ENCODE data around the gene MPHOSPH9. TPM values are rescaled to one million over a fixed set of nuclear protein-coding genes. Genes with fewer than 3 reads are reported as not detected.

Gene MPHOSPH9
- total and polyA plus RNA-seq, 8 donors, result 3.3 to 13.4 (median 6.8) TPM

DNA sequence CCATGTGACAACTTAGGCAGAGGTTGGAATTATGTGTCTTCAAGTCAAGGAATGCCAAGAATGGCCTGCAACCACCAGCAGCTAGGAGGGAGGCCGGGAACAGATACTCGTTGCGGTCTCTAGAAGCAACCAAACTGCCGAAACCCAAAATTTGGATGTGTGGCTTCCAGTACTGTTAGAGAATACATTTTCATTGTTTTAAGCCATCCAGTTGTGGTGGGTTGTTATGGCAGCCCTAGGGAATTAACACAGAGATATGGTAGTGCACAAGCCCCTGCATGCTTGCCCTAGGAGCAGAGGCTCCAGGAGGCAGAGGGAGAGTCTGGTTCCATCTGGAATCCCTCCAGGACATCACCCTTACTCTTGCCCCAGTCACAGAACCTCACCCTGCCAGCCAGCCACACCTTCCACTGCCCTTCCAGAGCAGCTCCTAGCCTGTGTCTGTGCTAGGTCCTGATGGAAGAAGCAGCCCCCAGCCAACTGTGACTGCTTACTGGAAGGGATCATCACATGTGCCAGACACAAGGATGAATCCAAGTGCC lies 101.6 kb downstream of the MPHOSPH9 start:
- Histone ChIP-seq H3K9me3 (no peaks in the 10 kb centered on the region), H3K36me3 (no peaks in the 10 kb centered on the region), H3K4me3 (no peak overlapping the region), H3K4me1 (no peaks in the 10 kb centered on the region), H3K27ac (no peak overlapping the region), H3K27me3 (no peaks in the 10 kb centered on the region)
- DNase-seq (no peak), ATAC-seq (peak in 2 of 4 donors; percentile 19 to 30), FAIRE-seq (no peak)
- TF ChIP-seq, protein P1, sequence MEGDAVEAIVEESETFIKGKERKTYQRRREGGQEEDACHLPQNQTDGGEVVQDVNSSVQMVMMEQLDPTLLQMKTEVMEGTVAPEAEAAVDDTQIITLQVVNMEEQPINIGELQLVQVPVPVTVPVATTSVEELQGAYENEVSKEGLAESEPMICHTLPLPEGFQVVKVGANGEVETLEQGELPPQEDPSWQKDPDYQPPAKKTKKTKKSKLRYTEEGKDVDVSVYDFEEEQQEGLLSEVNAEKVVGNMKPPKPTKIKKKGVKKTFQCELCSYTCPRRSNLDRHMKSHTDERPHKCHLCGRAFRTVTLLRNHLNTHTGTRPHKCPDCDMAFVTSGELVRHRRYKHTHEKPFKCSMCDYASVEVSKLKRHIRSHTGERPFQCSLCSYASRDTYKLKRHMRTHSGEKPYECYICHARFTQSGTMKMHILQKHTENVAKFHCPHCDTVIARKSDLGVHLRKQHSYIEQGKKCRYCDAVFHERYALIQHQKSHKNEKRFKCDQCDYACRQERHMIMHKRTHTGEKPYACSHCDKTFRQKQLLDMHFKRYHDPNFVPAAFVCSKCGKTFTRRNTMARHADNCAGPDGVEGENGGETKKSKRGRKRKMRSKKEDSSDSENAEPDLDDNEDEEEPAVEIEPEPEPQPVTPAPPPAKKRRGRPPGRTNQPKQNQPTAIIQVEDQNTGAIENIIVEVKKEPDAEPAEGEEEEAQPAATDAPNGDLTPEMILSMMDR (IDR thresholded peaks at IDR 0.05), result no peak
- intact Hi-C loops (cut with DNase I), result no loop called here
- 92 to 93% methylated on average over 4 of the region's 4 CpGs for WGBS, 2 donors

DNA sequence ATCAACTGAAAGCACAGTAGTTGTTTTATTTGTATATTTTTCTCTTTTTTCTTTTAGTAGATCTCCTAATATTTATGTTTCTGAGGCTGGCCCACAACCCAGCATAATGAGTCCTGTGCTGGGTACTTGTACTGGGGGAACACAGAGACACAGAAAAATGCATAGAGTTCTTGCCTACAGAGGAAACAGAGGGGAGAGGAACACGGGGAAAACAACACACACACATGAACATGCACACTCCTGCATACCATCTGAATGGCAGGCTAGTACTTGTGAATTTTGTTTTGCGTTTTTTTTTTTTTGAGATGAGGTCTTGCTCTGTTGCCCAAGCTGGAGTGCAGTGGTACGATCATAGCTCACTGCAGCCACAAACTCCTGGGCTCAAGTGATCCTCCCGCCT lies 103.3 kb downstream of the MPHOSPH9 start:
- TF ChIP-seq, protein P1 (IDR thresholded peaks at IDR 0.05), result no peak
- DNase-seq (no peak), FAIRE-seq (no peak), ATAC-seq (no peak)
- Histone ChIP-seq H3K9me3 (no peaks in the 10 kb centered on the region), H3K4me3 (no peak overlapping the region), H3K27ac (no peak overlapping the region), H3K27me3 (no peaks in the 10 kb centered on the region), H3K36me3 (no peaks in the 10 kb centered on the region), H3K4me1 (no peaks in the 10 kb centered on the region)
- intact Hi-C loops (cut with DNase I), result no loop called here
- 86 to 89% methylated on average over 4 of the region's 4 CpGs for WGBS, 2 donors

DNA sequence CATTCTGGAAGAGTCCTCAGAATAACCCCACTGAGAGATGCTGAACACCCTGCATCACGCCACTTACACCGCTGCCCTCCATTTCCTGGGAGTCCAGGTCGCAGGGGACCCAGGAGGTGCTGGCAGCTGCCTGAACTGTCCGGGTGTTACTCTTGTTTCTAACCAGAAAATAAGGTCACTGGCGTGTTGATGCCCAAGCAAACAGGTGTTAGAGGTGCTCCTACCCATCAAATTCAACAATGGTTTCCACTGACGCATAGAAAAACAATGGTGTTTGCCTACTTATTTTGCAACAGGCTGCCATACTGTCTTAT lies 105.8 kb downstream of the MPHOSPH9 start:
- 88 to 91% methylated on average over 6 of the region's 6 CpGs for WGBS, 2 donors
- Histone ChIP-seq H3K27me3 (no peaks in the 10 kb centered on the region), H3K9me3 (no peaks in the 10 kb centered on the region), H3K27ac (no peak overlapping the region), H3K4me1 (no peaks in the 10 kb centered on the region), H3K36me3 (no peaks in the 10 kb centered on the region), H3K4me3 (no peak overlapping the region)
- TF ChIP-seq, protein P1 (IDR thresholded peaks at IDR 0.05), result no peak
- DNase-seq (no peak), ATAC-seq (no peak), FAIRE-seq (no peak)
- intact Hi-C loops (cut with DNase I), result no loop called here

DNA sequence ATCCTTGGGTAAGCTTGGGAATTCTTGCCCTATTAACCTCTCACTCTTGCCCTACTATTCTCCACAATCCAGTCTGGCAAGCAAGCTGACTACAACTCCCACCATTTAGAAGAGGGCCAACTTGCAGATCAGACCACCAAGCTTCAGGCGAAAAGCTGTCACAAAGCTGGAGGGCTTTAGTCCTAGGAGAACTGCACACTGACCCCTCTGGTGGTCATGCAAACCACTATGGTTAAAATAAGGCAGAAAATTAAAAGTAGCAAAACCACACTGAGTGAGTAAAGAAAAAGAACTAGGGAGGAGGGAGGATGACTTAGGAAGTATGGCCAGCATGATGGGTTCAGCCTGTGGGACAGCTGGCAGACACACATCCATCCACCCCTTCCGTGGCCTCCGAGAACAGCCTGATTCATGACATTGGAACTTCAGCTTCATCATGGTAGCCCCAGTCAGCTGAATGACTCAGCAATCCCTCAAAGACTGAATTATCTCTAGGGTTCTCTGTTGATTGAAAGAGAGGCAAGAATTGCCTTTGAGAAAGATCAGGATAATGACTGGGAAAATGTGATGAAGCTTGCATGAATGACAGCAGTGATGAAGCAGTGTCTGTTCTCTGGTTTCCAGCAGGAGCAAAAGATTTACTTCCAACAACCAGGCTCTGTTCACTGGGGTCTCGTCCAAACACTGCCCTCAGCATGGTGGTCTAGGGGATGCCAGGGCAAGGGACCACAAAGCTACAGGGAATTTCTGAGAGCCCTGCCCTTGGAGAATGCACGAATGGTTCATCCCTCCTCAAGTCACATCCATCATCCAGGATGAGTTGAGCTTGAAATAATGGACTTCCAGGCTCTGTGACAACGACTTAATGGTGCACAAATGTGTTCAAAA lies 106.4 kb downstream of the MPHOSPH9 start:
- Histone ChIP-seq H3K4me3 (no peak overlapping the region), H3K36me3 (no peaks in the 10 kb centered on the region), H3K9me3 (no peaks in the 10 kb centered on the region), H3K27ac (no peak overlapping the region), H3K27me3 (no peaks in the 10 kb centered on the region), H3K4me1 (no peaks in the 10 kb centered on the region)
- intact Hi-C loops (cut with DNase I), result no loop called here
- ATAC-seq (peak in 3 of 4 donors; percentile 55 to 77 (median 73)), DNase-seq (no peak), FAIRE-seq (no peak)
- 73 to 82% methylated on average over 6 of the region's 6 CpGs for WGBS, 2 donors
- TF ChIP-seq, protein P1 (IDR thresholded peaks at IDR 0.05), result no peak

DNA sequence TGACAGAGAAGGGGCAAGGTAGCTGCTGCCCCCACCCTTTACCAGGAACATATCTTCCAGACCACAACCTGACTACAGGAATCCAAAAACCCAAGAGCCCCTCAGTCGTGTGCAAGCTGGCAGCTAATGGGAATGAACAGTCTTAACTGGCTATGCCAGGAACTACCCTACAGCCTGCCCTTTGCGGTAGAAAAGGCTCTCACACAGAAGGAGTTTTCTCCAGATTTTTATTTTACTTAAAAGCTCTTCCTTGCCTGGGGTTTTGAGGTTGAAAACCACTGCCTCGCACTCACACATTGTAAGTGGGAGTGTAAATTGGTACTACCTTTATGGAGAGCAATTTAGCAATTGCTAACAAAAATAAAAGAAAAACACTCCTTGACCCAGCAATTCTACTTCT lies 110.3 kb downstream of the MPHOSPH9 start:
- intact Hi-C loops (cut with DNase I), result no loop called here
- no peak overlapping the region for H3K4me3 ChIP-seq
- 92% methylated on average over 3 of the region's 3 CpGs for WGBS, 2 donors
- ATAC-seq (no peak), DNase-seq (no peak), FAIRE-seq (no peak)
- TF ChIP-seq, protein P1 (IDR thresholded peaks at IDR 0.05), result no peak
- H3K9me3 ChIP-seq, result no peaks in the 10 kb centered on the region
- no peaks in the 10 kb centered on the region for H3K36me3 ChIP-seq
- no peaks in the 10 kb centered on the region for H3K4me1 ChIP-seq
- no peaks in the 10 kb centered on the region for H3K27me3 ChIP-seq
- no peak overlapping the region for H3K27ac ChIP-seq

Measured in pancreas (tissue), 10 donors.